SK-N-MC (cell line): ENCODE measurements around the gene IGLON5.
A peak's percentile ranks its signal among the peaks of the same experiment; 100 is the strongest.

ENCODE experiments used
- DNase-seq: peaks from one replicate; pipeline ENCODE4 v3.0.0-alpha.2; 2011; ENCODE audit warnings: low read depth, low spot score
- H3K27ac ChIP-seq: fragments of 200-600 bp; sonication (generic); 2 replicates; pipeline ENCODE4 v1.5.1; 2016; ENCODE audit warnings: mixed run types
- H3K36me3 ChIP-seq: fragments of 200-600 bp; sonication (generic); 2 replicates; pipeline ENCODE4 v1.6.1; 2017; ENCODE audit warnings: antibody characterized with exemption, low read length, mixed read lengths; ENCODE audit not compliant: insufficient read depth
- H3K4me3 ChIP-seq: fragments of 200-600 bp; sonication (generic); 2 replicates; pipeline ENCODE4 v1.5.1; 2016
- H3K9ac ChIP-seq: fragments of 200-600 bp; sonication (generic); 2 replicates; pipeline ENCODE4 v1.8.0; 2017; ENCODE audit warnings: mixed run types, mixed read lengths; ENCODE audit not compliant: insufficient read length
- H3K9me3 ChIP-seq: fragments of 200-600 bp; sonication (generic); 2 replicates; pipeline ENCODE4 v1.6.1; 2017; ENCODE audit warnings: low read depth, mild to moderate bottlenecking, antibody characterized with exemption, low read length, moderate library complexity, mixed read lengths
- EZH2 ChIP-seq: fragments of 200-600 bp; sonication (generic); IDR thresholded peaks from one replicate; pipeline ENCODE4 v1.6.1; 2017; ENCODE audit warnings: antibody characterized with exemption
- FOXP2 ChIP-seq: optimal IDR thresholded peaks from 2 replicates; pipeline ENCODE3; 2011; ENCODE audit warnings: mild to moderate bottlenecking, moderate library complexity; ENCODE audit not compliant: insufficient read depth; ENCODE audit errors: extremely low read length, control extremely low read depth
- POLR2AphosphoS5 ChIP-seq: IDR thresholded peaks from 2 replicates; pipeline ENCODE4 v1.6.1; 2012; ENCODE audit warnings: mild to moderate bottlenecking, low read depth, low read length, borderline replicate concordance

IGLON5 gene

DNA sequence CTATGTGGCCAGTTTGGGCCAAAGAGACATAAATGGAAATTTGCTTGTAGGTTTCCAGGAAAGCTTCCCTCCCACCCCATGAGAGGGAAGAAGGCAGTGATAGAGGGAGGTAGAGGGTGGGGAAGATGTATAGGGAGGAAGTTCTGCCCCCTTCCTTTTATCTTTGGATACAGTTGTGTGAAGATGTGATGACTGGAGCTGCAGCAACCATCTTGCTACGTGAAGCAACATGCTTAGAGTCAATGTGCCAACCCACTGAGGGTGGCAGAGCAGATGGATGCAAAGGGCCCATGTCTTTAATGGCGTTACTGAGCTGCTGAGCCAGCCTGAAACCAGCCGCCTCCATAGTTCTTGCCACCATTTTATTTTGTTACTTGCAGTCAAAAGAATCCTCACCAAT is 19.7 kb downstream of the IGLON5 start:
- no peaks in the 10 kb centered on the region for H3K36me3 ChIP-seq
- H3K4me3 ChIP-seq = no peak overlapping the region
- H3K9ac ChIP-seq = no peak overlapping the region
- H3K27ac ChIP-seq = no peak overlapping the region
- no peaks in the 10 kb centered on the region for H3K9me3 ChIP-seq
- DNase-seq = no peak
- no peak for TF ChIP-seq FOXP2
- no peak for TF ChIP-seq EZH2
- TF ChIP-seq POLR2AphosphoS5 = no peak

GRCh38 chr19:51331716-51332115 is 20.3 kb downstream of the IGLON5 start:
- H3K27ac ChIP-seq = no peak overlapping the region
- H3K9me3 ChIP-seq = no peaks in the 10 kb centered on the region
- no peak overlapping the region for H3K4me3 ChIP-seq
- DNase-seq = no peak
- TF ChIP-seq EZH2 = no peak
- no peak for TF ChIP-seq FOXP2
- no peak for TF ChIP-seq POLR2AphosphoS5
- H3K36me3 ChIP-seq = no peaks in the 10 kb centered on the region
- no peak overlapping the region for H3K9ac ChIP-seq

DNA sequence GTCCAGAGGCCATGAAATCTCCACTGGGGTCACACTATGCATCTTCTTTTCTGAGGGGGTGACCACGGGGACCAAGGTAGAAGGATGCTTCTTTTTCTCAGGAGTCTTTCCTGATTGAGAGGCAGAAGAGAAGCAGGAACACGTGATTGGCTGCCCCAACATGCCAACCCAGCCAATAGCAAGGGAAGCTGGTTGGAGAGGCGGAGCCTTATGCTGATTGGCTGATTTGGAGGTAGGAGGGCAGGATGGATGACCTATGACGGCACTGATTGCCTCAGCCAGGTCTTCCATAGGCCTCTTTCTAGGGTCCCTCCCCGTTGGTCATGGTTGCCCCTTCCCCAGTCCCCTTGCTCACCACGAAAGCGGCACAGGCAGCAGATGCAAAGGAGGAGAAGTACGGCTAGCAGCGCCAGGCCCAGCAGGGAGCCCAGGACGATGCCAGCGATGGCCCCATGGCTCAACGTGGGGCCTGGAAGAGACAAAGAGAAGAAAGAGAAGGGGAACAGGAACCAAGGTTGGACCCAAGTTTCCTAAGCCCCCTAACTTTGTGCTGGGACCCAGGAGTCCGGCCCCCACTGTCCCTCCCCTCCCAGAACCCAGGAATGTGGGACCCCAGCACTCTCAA is 22.5 kb downstream of the IGLON5 start:
- Histone ChIP-seq H3K36me3 (no peaks in the 10 kb centered on the region), H3K4me3 (no peak overlapping the region), H3K9me3 (no peaks in the 10 kb centered on the region), H3K27ac (no peak overlapping the region), H3K9ac (no peak overlapping the region)
- no peak for DNase-seq
- TF ChIP-seq EZH2 (no peak), FOXP2 (no peak), POLR2AphosphoS5 (no peak)

GRCh38 chr19:51337141-51337860 is 25.9 kb downstream of the IGLON5 start:
- DNase-seq = no peak
- TF ChIP-seq POLR2AphosphoS5 (no peak), FOXP2 (no peak), EZH2 (no peak)
- Histone ChIP-seq H3K36me3 (no peaks in the 10 kb centered on the region), H3K4me3 (no peak overlapping the region), H3K9me3 (no peaks in the 10 kb centered on the region), H3K27ac (no peak overlapping the region), H3K9ac (no peak overlapping the region)

DNA sequence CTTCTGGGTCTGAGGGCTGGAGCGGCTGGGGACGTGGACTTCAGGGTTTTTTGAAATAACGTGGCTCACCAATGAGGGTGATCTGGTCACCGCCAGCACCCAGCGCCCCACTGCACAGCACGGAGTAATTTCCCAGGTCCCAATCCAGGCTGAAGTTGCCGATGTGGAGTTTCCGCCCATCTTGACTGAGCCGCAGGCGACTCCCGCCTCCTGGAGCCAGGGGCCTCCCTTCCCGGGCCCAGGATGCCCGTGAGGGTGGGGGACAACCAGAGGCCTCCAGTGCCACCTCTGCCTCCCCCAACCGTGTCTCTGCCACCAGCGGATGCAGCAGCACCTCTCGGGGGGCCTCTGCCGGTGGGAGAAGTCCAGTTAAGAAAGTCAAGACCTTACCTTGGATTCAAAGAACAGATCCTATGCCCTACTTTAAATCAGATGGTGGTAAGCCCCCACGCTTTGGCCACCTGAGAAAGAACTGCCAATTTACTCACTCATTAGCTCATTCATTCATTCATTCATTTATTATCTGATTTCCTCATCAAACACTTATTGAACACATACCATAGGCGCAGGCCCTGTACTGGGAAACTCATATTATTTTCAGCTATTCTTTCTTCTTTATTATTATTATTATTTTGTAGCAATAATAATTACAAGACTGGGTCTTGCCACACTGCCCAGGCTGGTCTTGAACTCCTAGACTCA is 26.6 kb downstream of the IGLON5 start:
- no peak for TF ChIP-seq FOXP2
- TF ChIP-seq POLR2AphosphoS5 = no peak
- no peak for TF ChIP-seq EZH2
- no peak overlapping the region for H3K4me3 ChIP-seq
- no peaks in the 10 kb centered on the region for H3K9me3 ChIP-seq
- no peak overlapping the region for H3K9ac ChIP-seq
- H3K36me3 ChIP-seq = no peaks in the 10 kb centered on the region
- H3K27ac ChIP-seq = no peak overlapping the region
- DNase-seq = no peak

DNA sequence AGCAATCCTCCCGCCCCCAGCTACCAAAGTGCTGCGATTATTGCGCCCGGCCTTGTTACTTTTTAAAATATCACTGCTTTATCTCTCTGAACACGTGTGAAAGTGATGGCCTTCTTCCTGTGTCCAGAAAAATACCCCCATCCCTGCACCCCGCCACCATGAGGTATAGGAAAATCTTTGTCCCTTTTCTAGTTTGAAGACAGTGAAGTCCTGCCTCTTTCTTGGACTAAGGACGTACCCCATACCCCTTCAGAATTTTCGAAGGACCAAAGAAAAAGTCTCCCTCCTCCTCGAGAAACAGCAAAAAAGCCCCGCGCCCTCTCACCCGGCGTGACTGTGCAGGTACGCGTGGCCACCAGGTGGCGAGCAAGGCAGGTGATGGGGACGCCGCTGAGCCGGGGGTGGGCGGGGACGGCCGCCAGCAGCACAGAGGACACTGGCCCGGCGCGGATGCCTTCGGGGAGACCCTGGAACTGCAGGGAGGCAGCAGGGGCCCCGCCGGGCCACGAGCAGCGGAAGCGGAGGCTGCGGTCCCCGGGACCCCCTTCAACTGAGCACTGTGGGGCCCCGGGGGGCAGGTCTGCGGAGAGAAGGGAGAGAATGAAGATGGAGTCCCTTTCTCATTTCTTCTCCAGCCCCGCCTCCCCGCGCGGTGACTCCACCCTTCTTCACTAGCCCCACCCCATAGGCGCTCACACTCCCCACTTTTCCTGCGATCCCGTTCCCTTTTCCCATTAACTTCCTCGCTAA is 27.3 kb downstream of the IGLON5 start:
- H3K36me3 ChIP-seq = no peaks in the 10 kb centered on the region

DNA sequence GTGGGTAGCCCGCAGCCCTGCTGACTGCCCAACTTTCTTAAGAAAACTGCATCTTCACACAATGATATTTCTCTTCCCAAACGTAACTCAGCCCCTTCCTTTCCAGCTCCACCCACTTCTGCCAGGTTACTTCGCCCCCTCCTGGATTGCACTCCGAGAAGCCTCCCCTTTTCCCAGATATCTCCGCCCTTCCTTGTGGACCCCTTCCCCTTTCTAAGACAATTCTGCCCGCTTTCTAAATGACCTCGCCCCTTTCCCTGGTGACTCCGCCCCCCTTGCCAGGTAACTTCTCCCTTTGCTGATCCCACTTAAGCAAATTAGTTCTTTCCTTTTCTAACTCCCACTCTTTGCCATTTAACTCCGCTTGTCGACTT is 27.9 kb downstream of the IGLON5 start:
- Histone ChIP-seq H3K9ac (no peak overlapping the region), H3K36me3 (no peaks in the 10 kb centered on the region), H3K4me3 (peak overlapping the region; percentile 84), H3K9me3 (no peaks in the 10 kb centered on the region), H3K27ac (no peak overlapping the region)
- no peak for DNase-seq
- TF ChIP-seq EZH2 = no peak

More for the DNA sequence above, 27.3 kb downstream of the IGLON5 start:
- H3K9me3 ChIP-seq = no peaks in the 10 kb centered on the region
- H3K4me3 ChIP-seq = peak overlapping the region; percentile 84
- no peak for TF ChIP-seq EZH2
- TF ChIP-seq POLR2AphosphoS5 = no peak
- TF ChIP-seq FOXP2 = no peak
- no peak overlapping the region for H3K9ac ChIP-seq
- H3K27ac ChIP-seq = no peak overlapping the region
- no peak for DNase-seq

DNA sequence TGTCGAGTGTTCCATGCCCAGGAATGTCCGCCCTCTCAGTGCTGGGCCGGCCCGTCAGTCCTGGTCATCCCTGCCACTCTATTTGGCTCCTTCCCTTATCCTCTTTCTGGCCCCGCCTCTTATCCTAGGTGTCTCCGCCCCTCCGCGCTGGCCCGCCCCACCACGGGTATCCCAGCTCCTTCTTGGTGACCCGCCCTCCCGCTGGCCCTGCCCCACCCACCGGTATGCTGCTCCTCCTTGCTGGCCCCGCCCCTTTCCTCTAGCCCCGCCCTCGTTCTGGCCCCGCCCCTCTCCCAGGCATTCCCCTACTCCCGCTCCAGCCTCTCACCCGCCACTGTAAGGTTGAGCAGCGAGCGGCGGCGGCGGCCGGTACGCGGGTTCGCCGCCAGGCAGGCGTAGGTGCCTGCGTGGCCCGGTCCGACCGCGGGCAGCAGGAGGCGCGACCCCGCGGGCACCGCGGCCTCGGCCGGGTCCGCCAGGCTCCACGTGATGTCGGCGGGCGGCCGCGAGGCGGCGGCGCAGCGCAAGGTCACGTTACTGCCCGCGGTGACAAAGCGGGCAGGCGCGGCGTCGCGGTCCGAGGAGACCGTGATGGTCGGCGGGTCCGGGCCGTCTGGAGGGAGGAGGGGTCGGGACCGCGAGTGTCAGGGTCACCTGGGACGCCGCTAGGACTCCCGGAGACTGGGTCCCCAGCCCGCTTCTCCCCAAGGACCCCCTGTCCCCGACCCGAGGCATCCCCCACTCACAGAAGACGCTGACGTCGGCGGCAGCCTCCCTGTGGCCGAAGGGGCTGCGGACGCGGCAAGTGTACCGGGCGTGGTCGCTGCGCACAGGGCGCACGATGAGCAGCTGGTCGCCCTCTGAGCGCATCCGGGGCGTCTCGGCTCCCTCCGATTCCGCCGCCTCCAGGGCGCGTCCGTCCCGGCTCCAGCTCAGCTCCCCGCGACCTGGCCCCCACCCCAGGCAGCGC is 28.5 kb downstream of the IGLON5 start:
- Histone ChIP-seq H3K9me3 (no peaks in the 10 kb centered on the region), H3K4me3 (peak overlapping the region; percentile 84), H3K27ac (no peak overlapping the region), H3K9ac (no peak overlapping the region), H3K36me3 (no peaks in the 10 kb centered on the region)
- no peak for TF ChIP-seq EZH2
- TF ChIP-seq FOXP2 = no peak
- TF ChIP-seq POLR2AphosphoS5 = peak; percentile 27; the same call in 1 of the 2 replicates
- peak; percentile 60 for DNase-seq
